ENCODE results near the gene NSUN7.

Gene NSUN7

DNA sequence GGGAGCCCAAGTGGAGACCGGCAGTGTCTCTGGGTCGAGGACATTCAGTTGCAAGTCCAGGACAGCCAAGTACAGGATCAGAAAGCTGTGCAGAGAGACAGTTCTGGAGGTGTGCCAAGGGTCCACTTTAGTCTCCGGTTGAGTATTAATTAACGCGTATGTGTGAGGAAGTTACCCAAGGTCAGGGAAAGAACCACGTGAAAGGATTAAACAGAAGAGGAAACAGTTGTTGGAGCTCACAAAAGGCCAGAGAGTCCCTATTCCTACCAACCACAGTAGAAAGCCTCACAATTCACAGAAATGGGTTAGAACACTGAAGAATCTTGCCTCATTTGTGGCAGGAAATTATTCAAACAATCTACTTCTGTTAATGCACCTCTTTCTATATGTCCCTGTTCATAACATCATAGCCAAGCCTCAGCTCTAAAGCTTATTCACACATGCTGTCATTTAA lies 17.9 kb upstream of the NSUN7 start:
- in situ Hi-C loops (cut with MboI; ENCODE audit: low sequenced_read_pairs), result loop anchor here (25.0 kb wide), 1 partner anchor 180 kb away; no protein-coding TSS in a partner anchor

DNA sequence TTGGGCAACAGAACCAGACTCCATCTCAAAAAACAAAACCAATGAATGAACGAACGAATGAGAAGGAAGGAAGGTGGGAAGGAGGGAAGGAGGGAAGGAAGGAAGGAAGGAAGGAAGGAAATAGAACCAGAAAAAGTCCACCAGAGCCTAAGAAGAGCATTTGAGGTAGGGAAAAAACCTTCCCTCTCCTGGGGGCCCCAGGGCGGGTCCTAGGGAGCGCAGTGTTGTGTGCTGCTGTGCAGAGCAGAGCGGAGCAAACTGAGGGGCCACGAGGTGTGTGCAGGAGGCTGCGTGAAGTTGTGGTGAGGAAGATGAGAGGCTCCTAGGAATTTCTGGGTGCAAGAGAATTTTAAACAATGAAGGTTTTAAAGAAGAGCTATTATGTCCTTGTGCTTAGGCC lies 16.0 kb upstream of the NSUN7 start:
- in situ Hi-C loops (cut with MboI; ENCODE audit: low sequenced_read_pairs), result loop anchor here (25.0 kb wide), 1 partner anchor 179 kb away; no protein-coding TSS in a partner anchor

DNA sequence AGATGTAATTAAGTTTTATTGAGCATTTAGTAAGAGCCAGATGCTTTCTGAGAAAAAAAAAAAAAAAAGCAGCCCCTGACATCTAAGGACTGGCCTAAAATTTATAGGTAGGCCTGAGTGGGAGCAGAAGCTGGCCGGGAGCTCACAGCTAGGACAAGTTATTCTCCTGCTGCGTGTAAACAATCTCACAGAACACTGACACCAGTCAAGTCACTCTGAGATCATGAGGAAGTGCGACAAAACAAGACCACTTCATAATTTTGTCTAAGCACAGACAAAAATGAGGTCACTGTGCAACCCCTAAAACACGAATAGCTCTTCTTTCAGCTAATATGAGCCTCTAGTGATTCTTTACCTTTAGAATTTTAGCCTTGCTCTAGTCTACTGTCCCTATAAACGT lies 15.3 kb upstream of the NSUN7 start:
- in situ Hi-C loops (cut with MboI; ENCODE audit: low sequenced_read_pairs), result loop anchor here (25.0 kb wide), 1 partner anchor 178 kb away; no protein-coding TSS in a partner anchor

DNA sequence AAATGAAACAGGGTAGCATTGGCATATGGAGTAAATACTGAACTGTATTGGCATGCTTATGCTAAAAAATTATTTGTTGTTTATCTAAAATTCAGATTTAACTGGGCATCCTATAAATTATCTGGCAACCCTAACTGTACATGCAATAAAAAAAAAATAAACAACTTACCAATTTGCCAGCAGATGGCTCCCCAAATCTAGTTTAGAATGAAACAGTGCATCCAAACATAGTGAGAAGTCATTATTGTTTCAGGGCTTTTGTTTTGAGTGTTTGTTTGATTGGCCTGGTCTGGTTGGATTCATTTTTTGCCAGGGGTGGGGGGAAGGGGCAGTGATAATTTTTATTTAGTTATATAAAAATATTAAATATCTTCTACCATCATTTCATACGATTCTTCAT lies 12.8 kb upstream of the NSUN7 start:
- in situ Hi-C loops (cut with MboI; ENCODE audit: low sequenced_read_pairs), result loop anchor here (25.0 kb wide), 1 partner anchor 175 kb away; no protein-coding TSS in a partner anchor

DNA sequence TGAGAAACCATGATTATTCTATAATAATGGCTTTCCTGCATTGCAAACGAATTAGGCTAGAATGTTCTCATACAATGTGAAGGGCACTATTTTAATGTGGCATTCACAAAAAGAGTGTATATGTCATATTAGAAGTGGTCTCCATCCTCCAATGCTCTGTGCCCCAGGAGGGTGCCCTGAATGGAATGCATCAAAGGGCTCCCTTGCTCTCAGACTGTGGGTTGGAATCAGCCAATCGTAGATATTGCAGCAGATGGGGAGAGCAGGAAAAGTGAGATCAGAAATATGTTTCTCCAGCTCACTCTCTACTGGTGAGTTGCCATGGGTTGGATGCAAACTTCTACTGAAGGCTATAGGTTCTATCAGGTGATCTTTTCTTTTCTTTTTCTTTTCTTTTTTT lies 11.9 kb upstream of the NSUN7 start:
- in situ Hi-C loops (cut with MboI; ENCODE audit: low sequenced_read_pairs), result loop anchor here (25.0 kb wide), 1 partner anchor 174 kb away; no protein-coding TSS in a partner anchor

DNA sequence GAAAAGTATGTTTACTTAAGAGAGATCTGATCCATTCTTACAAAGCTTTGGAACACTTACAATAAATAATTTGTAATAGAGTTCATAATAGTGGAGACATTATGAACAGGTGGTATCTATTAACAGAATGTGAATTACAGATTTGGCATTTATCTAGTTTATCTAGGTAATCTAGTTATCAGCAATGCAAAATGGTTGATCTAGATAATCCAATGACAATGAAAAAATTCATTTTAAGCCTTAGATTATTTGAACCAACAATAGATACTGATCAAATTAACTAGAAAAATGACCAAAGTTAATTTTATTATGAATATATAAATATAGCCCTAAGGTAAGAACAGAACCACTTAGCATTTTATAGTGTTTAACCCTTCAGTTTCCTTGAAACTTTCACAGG lies 10.4 kb upstream of the NSUN7 start:
- in situ Hi-C loops (cut with MboI; ENCODE audit: low sequenced_read_pairs), result loop anchor here (25.0 kb wide), 1 partner anchor 173 kb away; no protein-coding TSS in a partner anchor

DNA sequence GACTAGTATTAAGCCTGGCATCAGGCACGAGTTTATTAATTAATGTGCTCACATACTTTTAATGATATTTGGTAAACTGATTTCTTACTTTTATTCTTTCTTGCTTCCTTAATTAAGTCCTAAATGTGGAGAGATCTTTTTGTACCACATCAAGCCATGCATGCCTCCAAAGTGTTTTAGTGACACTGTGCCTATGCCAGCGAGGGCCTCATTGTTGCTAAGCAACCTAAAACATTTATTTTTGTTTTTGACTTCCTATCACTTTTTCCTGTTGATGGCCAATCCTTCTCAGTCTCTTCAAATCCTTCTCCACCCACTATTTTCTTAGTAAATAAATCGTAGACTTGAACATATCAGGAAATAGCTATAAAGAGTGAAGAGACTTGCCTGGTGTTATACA lies 5.5 kb upstream of the NSUN7 start:
- in situ Hi-C loops (cut with MboI; ENCODE audit: low sequenced_read_pairs), result loop anchor here (10.0 to 25.0 kb wide), 2 partner anchors 101 to 168 kb away; no protein-coding TSS in a partner anchor

DNA sequence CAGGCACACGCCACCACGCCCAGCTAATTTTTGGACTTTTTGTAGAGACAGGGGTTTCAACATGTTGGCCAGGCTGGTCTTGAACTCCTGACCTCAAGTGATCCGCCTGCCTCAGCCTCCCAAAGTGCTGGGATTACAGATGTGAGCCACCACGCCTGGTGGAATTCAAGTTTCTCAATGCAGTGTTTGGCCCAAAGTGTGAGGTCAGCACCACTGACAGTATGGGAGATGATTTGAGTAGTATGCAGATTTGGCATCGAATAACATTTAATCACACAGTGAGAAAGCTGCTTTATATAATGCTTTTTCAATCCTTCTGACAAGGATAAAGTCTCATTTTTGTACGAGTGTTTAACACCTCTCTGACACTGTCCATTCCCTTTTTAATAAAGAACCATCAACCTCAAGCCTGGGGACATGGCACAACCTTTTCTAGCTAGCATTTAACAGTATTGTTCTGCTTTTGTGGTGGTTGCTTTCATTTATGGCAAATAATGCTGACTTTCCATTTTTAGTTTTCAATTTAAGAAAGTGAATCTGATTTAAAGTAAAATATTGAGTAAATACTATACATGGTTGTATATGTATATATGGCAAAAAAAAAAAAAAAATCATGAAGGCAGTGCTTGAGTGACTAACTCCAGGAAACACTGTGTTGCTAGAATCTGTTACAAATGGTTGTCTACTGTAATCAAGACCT lies 4.3 kb upstream of the NSUN7 start:
- in situ Hi-C loops (cut with MboI; ENCODE audit: low sequenced_read_pairs), result loop anchor here (10.0 to 25.0 kb wide), 2 partner anchors 99 to 167 kb away; no protein-coding TSS in a partner anchor

DNA sequence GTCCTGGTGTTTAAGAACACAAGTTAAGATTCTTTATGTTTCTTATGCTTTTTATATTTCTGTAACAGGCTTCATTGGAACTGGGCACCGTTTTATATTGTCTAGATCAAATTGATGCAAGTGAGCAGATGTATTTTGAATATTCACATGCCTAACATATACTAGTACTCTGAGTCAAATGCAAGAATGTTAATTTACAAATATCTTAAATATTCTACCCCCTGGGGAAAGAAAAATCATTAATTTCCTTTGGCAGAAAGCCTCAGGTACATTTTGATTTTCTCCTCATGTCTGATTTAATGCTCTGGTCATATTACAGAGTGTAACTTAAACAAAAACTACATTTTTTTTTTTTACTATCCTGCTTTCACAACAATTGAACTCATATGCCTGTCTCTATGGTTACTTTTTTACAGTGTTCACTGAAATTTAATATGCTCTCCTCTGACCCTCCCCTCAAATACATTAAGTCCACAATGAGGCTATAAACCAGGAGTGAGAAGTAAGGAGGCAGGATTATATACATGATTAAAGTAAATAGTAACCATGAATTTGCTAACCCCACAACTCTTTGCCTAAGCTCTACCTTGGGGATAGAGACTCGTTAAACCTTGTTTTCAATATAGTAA lies 2.4 kb upstream of the NSUN7 start:
- in situ Hi-C loops (cut with MboI; ENCODE audit: low sequenced_read_pairs), result loop anchor here (10.0 to 25.0 kb wide), 2 partner anchors 97 to 165 kb away; no protein-coding TSS in a partner anchor

DNA sequence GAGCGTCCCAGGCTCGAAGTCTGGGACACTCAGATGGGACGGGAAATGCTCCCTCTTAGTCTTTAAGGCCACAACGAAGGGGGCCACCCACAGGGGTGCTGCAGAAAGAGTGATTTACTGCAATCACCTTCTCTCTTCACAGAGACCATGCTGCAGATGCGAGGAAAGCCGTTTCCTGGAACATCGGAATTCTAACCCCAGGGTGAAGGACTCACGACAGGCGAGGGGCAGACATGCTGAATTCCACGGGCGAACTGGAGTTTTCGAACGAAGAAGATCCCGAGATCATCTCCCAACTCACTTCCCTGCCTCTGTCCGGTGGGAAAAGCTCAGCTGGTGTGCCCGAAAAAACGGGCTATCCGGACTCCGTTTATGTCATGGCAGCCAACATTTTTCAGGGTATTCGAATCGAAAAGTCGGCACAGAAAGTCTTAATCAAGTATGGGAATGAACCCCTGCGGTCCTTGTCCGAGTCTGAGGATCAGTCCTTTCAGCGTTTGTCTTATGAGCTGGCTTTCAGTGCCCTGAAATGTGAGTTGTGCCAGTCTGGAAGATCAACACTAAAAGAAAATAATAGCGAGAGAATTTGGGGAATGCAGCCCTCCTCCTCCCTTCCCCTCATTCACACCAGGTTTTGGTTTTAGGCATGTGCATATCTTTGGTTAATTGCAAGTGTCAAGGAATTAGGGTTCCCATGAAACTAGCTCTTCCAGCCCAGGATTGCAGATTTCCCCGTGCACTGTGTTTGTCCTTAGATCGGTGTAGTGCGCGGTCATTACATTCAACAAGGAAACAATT lies 905 bp downstream of the NSUN7 start:
- in situ Hi-C loops (cut with MboI; ENCODE audit: low sequenced_read_pairs), result no loop called here

DNA sequence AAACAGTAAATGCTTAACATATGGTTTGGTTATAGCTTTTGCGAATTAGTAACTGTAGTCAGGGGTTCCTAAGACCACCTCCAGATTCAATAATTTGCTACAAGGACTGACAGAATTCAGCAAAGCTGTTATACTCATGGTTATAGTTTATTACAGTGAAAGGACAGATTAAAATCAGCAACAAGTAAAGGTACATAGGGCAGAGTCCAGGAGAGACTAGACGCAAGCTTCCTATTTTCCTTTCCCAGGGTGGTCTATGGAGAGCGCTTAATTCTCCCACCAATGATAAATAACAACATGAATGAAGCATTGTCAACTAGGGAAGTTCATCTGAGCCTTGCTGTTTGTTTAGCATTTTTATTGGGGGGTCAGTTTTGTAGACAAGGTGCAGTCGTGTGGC lies 5.9 kb downstream of the NSUN7 start:
- in situ Hi-C loops (cut with MboI; ENCODE audit: low sequenced_read_pairs), result no loop called here

DNA sequence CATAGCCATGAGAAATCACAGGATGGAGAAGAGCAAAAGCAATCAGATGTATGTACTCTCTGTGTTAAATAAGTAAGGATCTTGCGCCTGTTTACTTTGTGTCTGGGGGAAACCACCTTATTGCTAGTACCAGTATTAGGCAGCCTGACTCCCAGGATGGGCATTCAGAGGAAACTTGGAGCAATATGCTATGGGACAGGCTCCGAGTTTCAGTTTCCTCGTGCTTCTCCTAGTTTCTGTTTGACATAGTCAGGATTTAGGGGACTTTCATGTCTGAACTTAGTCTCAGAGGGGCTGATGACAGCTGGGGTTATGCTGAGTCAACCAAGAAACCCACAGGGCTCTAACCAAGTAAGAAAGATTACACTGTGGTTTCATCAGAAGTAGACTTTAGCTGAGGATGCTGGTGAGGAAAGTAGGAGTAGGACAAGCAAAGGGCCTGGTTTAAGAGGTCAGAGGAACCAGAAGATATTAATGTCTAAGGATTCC lies 13.5 kb downstream of the NSUN7 start:
- in situ Hi-C loops (cut with MboI; ENCODE audit: low sequenced_read_pairs), result no loop called here

DNA sequence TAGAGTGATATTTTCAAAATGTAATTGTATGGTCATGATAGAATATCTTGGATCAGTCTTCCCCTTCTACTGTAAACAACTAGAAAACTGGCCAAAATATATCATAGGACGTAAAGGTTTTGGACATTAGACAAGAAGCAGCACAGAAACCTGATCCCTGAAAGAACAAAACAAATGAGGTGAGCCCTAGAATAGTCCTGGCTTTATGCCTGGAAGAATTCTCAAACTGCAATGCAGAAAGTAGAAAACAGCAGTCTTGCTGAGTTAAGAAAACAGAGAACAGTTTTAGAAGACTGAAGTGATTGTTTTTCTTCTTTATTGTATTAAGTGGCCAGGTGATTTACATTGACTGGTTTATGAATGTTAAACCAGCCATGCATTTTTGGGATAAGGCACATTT lies 19.5 kb downstream of the NSUN7 start:
- in situ Hi-C loops (cut with MboI; ENCODE audit: low sequenced_read_pairs), result no loop called here

DNA sequence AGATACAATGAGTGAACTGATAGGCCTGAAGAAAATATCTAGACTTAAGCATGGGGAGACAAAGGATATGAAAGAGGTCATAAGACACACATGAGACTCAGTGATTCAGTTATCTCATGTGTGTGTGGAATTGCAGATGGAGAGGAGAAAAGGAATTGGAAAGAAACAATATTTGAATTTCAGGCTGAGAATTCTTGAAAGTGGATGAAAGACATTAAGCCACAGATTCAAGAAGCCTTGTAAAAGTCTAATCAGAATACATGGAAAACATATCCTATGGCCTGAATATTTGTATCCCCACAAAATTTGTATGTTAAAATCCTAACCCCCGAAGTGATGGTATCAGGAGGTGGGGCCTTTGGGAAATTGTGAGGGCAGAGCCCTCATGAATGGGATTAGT lies 28.3 kb downstream of the NSUN7 start:
- in situ Hi-C loops (cut with MboI; ENCODE audit: low sequenced_read_pairs), result no loop called here

DNA sequence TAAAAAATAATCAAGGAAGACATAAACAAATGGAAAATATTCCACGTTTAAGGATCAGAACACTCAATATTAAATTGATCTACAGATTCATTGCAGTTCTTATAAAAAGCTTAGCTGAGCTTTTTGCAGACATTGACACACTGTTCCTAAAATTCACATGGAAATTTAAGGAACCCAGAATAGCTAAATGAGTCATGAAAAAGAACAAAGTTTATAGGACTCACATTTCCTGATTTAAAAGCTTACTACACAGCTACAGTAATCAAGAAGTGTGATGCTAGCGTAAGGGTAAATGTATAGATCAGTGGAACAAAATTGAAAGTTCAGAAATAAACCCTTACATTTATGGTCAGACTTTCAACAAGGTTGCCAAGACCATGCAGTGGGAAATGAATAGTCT lies 33.1 kb downstream of the NSUN7 start:
- in situ Hi-C loops (cut with MboI; ENCODE audit: low sequenced_read_pairs), result no loop called here

DNA sequence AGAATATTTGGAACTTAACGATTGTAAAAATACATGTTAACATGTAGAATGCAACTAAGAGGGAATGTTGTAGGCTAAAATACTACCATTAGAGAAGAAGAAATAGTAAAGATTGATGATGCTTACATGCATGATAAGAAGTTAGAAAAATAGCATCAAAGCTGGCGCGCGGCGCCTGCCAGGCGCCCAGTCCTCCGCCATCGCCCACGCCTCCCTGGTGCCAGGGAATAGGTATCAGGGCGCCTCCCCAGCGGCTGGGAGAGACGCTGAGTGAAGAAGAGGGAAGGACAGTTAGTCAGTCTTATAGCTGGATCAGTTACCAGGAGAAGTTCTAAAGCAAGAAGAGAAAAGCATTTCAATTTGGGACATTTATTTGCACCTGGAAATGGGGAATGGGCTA lies 36.0 kb downstream of the NSUN7 start:
- in situ Hi-C loops (cut with MboI; ENCODE audit: low sequenced_read_pairs), result no loop called here

DNA sequence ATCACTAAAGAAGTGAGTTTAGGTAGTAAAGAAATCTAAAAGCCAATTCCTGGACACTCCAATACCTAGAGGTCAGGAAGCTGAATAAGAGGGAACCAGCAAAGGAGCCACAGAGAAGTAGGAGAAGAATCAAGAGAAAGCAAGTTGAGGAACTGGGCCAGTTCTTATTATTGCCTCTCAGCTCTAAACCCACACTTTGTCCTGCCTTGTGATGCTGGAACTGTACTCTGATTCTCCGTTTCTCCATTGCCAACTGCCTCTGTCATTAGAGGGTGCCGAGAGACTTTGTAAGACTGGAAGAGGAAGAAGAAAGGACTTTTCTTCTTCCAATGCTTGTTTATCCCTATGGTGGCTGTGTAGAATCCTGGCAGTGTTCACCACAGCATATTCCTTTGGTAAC lies 38.6 kb downstream of the NSUN7 start:
- in situ Hi-C loops (cut with MboI; ENCODE audit: low sequenced_read_pairs), result no loop called here

DNA sequence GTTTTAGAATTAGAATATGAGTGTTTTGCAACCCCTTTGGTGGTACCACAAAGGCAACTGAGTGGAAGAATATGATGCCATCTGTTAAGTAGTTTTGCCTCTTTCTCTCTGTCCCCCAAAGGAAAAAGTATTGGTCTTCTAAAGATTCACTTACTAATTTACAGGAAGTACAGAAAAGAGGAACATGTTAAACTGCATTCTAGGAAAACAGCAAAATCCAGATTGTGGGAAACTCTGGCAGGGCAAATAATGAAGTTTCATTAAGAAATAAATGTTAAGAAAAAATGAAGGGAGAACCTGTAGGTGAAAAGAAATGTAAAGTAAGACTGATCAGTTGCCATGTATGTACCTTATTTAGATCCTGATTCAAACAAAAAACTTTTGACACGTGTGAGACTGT lies 39.3 kb downstream of the NSUN7 start:
- in situ Hi-C loops (cut with MboI; ENCODE audit: low sequenced_read_pairs), result no loop called here

DNA sequence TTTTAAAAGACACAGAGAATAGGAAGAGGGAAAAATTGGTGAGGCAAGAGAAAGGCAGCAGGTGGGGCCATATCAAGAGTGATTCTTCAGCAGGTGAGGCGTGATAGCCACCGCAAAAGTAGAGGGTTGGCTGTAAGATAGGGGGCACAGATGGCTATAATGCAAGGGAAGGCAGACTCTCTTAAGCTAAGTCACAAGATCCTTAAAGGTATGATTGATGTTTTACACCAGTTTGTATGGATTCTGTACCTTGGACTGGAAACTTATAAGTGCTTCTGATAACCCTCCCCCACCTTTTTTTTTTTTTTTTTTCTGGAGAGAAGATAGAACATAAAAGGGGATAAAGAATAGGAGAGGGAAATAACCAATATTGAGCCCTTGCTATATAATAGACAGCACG lies 40.0 kb downstream of the NSUN7 start:
- in situ Hi-C loops (cut with MboI; ENCODE audit: low sequenced_read_pairs), result no loop called here

DNA sequence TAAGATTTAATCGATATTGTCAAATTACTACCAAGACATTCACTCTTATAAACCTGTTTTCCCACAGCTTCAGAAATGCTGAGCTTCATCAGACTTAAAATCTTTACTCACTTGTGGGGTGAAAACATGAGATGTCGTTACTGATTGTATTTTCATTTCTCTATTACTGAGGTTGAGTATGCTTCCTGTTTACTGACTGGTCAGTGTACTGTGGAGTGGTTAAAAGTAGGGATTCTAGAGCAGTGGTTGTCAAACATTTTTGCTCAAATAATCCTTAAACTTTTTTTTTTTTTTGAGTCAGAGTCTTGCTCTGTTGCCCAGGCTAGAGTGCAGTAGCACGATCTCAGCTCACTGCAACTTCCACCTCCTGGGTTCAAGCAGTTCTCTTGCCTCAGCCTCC lies 50.3 kb downstream of the NSUN7 start:
- in situ Hi-C loops (cut with MboI; ENCODE audit: low sequenced_read_pairs), result no loop called here

DNA sequence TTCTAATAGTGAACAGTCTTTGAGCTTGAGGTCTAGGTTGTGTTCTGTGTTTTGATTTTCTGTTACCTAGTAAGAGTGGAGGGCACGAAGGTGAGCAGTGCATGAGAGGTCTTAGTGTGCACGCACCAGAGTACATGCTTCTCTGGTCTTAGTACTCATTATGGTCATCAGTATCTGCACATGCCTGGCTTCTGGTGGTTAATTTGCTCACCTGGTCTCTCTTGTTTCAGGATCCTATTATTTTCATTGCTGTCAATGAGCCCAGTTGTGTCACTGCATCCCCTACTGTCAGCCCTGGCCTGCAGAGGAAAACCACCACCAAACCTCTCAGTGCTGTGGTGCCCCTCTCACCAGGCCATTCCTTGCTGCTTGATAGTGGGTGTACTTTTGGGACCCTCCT lies 54.8 kb downstream of the NSUN7 start:
- in situ Hi-C loops (cut with MboI; ENCODE audit: low sequenced_read_pairs), result no loop called here
